ENCODE measurements around the gene ARFRP1. TPM values are rescaled to one million over a fixed set of nuclear protein-coding genes. Genes with fewer than 3 reads are reported as not detected.
A peak's percentile ranks its signal among the peaks of the same experiment; 100 is the strongest.

Gene ARFRP1
- total and polyA plus RNA-seq, 2 of the 13 experiments (the other 11 are each of a cell fraction or from before 2014, with no cell fraction given), result 32.0 to 51.1 TPM

- TF ChIP-seq FOXO4 (CRISPR knock-in tag; conservative IDR thresholded peaks at IDR 0.05) (0 out of 2 replicates have a peak, but pooled peaks have one; percentile 57), KDM2A (CRISPR knock-in tag; IDR thresholded peaks at IDR 0.05; ENCODE audit: borderline replicate concordance, low read depth) (no peak), ZNF256 (CRISPR knock-in tag; conservative IDR thresholded peaks at IDR 0.05) (no peak), IRF2 (CRISPR knock-in tag; IDR thresholded peaks at IDR 0.05) (no peak), ZEB1 (IDR thresholded peaks at IDR 0.05; ENCODE audit: insufficient replicate concordance, low read depth) (no peak), PHF21A (CRISPR knock-in tag; IDR thresholded peaks at IDR 0.05) (no peak), KDM3A (CRISPR knock-in tag; IDR thresholded peaks at IDR 0.05; ENCODE audit: low read depth) (no peak), RFX1 (IDR thresholded peaks at IDR 0.05) (no peak), RBM22 (optimal IDR thresholded peaks at IDR 0.05; ENCODE audit: low read length) (peak; percentile 46), DPF2 (CRISPR knock-in tag; IDR thresholded peaks at IDR 0.05; ENCODE audit: borderline replicate concordance, low read depth) (no peak), AGO1 (IDR thresholded peaks at IDR 0.05; ENCODE audit: low read depth, low read length, poor library complexity, severe bottlenecking) (peak; percentile 90), ATF3 (CRISPR knock-in tag; IDR thresholded peaks at IDR 0.05) (no peak), XRCC5 (optimal IDR thresholded peaks at IDR 0.05; ENCODE audit: low read length) (no peak), TMF1 (CRISPR knock-in tag; IDR thresholded peaks at IDR 0.05; ENCODE audit: low read depth) (no peak), FOSL1 (CRISPR knock-in tag; IDR thresholded peaks at IDR 0.05; ENCODE audit: borderline replicate concordance) (no peak), AGO2 (optimal IDR thresholded peaks at IDR 0.05; ENCODE audit: low read depth, low read length) (peak; percentile 99), ZNF83 (CRISPR knock-in tag; IDR thresholded peaks at IDR 0.05; ENCODE audit: borderline replicate concordance) (0 out of 2 replicates have a peak, but pooled peaks have one; percentile 44), ZFP62 (CRISPR knock-in tag; IDR thresholded peaks at IDR 0.05) (no peak), ARID4A (CRISPR knock-in tag; IDR thresholded peaks at IDR 0.05; ENCODE audit: borderline replicate concordance) (peak; percentile 34; the same call in 1 of the 2 replicates), ZNF672 (CRISPR knock-in tag; IDR thresholded peaks at IDR 0.05) (0 out of 2 replicates have a peak, but pooled peaks have one; percentile 71), ZNF543 (CRISPR knock-in tag; IDR thresholded peaks at IDR 0.05) (no peak)
- TF ChIP-seq, protein P1, sequence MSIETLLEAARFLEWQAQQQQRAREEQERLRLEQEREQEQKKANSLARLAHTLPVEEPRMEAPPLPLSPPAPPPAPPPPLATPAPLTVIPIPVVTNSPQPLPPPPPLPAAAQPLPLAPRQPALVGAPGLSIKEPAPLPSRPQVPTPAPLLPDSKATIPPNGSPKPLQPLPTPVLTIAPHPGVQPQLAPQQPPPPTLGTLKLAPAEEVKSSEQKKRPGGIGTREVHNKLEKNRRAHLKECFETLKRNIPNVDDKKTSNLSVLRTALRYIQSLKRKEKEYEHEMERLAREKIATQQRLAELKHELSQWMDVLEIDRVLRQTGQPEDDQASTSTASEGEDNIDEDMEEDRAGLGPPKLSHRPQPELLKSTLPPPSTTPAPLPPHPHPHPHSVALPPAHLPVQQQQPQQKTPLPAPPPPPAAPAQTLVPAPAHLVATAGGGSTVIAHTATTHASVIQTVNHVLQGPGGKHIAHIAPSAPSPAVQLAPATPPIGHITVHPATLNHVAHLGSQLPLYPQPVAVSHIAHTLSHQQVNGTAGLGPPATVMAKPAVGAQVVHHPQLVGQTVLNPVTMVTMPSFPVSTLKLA (IDR thresholded peaks at IDR 0.05), result peak; percentile 98
Observed at GRCh38 chr20:63732118-63733095, 24.6 kb upstream of the ARFRP1 start (continued).
